Osteoblast (primary cell): ENCODE measurements around the gene TNP2. TPM values are rescaled to one million over a fixed set of nuclear protein-coding genes. Genes with fewer than 3 reads are reported as not detected.

Experiments used
- DNase-seq: peaks from one replicate; pipeline ENCODE4 v3.0.0; 2011; ENCODE audit warnings: low spot score, mixed read lengths; ENCODE audit not compliant: insufficient read length; ENCODE audit errors: missing footprints
- H2AFZ ChIP-seq: 2 replicates; pipeline ENCODE4 v1.6.0; 2011; ENCODE audit warnings: mild to moderate bottlenecking, low read length
- H3K27ac ChIP-seq: 2 replicates; pipeline ENCODE4 v1.5.1; 2011; ENCODE audit warnings: mild to moderate bottlenecking, low read depth, low read length, moderate library complexity
- H3K27me3 ChIP-seq: 2 replicates; pipeline ENCODE4 v1.6.0; 2012; ENCODE audit warnings: mild to moderate bottlenecking, control low read depth, inconsistent platforms, low read length, moderate library complexity; ENCODE audit not compliant: insufficient read depth
- H3K36me3 ChIP-seq: 2 replicates; pipeline ENCODE4 v1.5.1; 2011; ENCODE audit warnings: mild to moderate bottlenecking, low read length, control low read depth, moderate library complexity; ENCODE audit not compliant: insufficient read depth
- H3K4me1 ChIP-seq: 2 replicates; pipeline ENCODE4 v1.5.1; 2011; ENCODE audit warnings: mild to moderate bottlenecking, low read length, control low read depth, moderate library complexity; ENCODE audit not compliant: insufficient read depth
- H3K4me2 ChIP-seq: 2 replicates; pipeline ENCODE4 v1.6.0; 2011; ENCODE audit warnings: mild to moderate bottlenecking, low read length; ENCODE audit not compliant: insufficient read depth
- H3K4me3 ChIP-seq: fragments of 200-600 bp; sonication (generic); 3 replicates; pipeline ENCODE4 v1.5.1; 2012; ENCODE audit warnings: mild to moderate bottlenecking, low read length, inconsistent platforms; ENCODE audit not compliant: insufficient read depth
- H3K79me2 ChIP-seq: 2 replicates; pipeline ENCODE4 v1.6.0; 2012; ENCODE audit warnings: mild to moderate bottlenecking, low read length, control low read depth, inconsistent platforms; ENCODE audit not compliant: insufficient read depth
- H3K9me3 ChIP-seq: 2 replicates; pipeline ENCODE4 v1.5.1; 2011; ENCODE audit warnings: low read depth, low read length, control low read depth
- H4K20me1 ChIP-seq: 2 replicates; pipeline ENCODE4 v1.6.0; 2012; ENCODE audit warnings: mild to moderate bottlenecking, low read length, control low read depth; ENCODE audit not compliant: insufficient read depth
- total RNA-seq: library from RNA; depleted of rRNA; stranded (reverse); fragments of >200 nt; gene quantifications from 2 replicates; pipeline ENCODE4 v1.2.3, GENCODE V29; 2012
- TF ChIP-seq, protein P1 (sequence below): IDR thresholded peaks from 2 replicates; pipeline ENCODE4 v1.5.1; 2011; ENCODE audit warnings: mild to moderate bottlenecking, low read depth, low read length, moderate library complexity; ENCODE audit errors: extremely low read depth

TNP2 gene
- total RNA-seq, 1 donor: not detected

- Histone ChIP-seq H3K4me1 (no peaks in the 10 kb centered on the region), H4K20me1 (no peaks in the 10 kb centered on the region), H3K27ac (no peak within 1 kb of the TSS), H3K9me3 (no peaks in the 10 kb centered on the region), H3K79me2 (no peaks in the 10 kb centered on the region), H2AFZ (no peak within 1 kb of the TSS), H3K36me3 (no peaks in the 10 kb centered on the region), H3K27me3 (peaks cover 4% of the 10 kb centered on the region), H3K4me2 (no peak within 1 kb of the TSS), H3K4me3 (no peak within 1 kb of the TSS)
- DNase-seq: peak; percentile 30
- TF ChIP-seq, protein P1, sequence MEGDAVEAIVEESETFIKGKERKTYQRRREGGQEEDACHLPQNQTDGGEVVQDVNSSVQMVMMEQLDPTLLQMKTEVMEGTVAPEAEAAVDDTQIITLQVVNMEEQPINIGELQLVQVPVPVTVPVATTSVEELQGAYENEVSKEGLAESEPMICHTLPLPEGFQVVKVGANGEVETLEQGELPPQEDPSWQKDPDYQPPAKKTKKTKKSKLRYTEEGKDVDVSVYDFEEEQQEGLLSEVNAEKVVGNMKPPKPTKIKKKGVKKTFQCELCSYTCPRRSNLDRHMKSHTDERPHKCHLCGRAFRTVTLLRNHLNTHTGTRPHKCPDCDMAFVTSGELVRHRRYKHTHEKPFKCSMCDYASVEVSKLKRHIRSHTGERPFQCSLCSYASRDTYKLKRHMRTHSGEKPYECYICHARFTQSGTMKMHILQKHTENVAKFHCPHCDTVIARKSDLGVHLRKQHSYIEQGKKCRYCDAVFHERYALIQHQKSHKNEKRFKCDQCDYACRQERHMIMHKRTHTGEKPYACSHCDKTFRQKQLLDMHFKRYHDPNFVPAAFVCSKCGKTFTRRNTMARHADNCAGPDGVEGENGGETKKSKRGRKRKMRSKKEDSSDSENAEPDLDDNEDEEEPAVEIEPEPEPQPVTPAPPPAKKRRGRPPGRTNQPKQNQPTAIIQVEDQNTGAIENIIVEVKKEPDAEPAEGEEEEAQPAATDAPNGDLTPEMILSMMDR: no peak
Observed at GRCh38 chr16:11272921-11273720, 4.0 kb upstream of the TNP2 start, which contains the start of gene PRM3. Gene PRM3 (minus strand): TSS chr16:11273629. CDS start chr16:11273595, 34 bp downstream.

GRCh38 chr16:11272484-11272883 is 3.4 kb upstream of the TNP2 start:
- TF ChIP-seq, protein P1: no peak

DNA sequence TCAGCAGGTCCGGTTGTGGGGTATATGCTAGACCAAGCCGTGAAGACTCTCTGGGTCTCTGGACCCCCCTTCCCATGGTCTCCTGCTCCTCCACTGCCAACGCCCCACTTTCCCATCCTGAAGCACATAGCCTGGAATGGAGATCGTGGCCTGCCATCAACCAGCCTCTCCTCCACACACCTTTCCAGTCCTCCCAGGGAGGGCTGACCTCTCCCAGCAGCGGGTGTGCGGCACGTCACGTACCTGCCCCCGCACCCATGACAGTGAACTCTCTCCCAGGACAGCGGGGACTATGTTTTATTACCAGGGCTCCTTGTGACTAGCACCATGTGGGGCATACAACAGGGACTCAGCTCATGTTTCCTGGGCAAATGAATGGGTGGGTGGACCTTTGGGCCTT is 2.5 kb upstream of the TNP2 start:
- peak; percentile 66 for DNase-seq
- H4K20me1 ChIP-seq: no peaks in the 10 kb centered on the region
- H3K4me2 ChIP-seq: no peak overlapping the region
- peaks cover 4% of the 10 kb centered on the region for H3K27me3 ChIP-seq
- H3K36me3 ChIP-seq: no peaks in the 10 kb centered on the region
- TF ChIP-seq, protein P1: no peak
- no peak overlapping the region for H2AFZ ChIP-seq
- no peak overlapping the region for H3K4me3 ChIP-seq
- no peaks in the 10 kb centered on the region for H3K4me1 ChIP-seq
- H3K9me3 ChIP-seq: no peaks in the 10 kb centered on the region
- no peaks in the 10 kb centered on the region for H3K79me2 ChIP-seq
- H3K27ac ChIP-seq: no peak overlapping the region

More at GRCh38 chr16:11272484-11272883, 3.4 kb upstream of the TNP2 start:
- H3K4me2 ChIP-seq: no peak overlapping the region
- peaks cover 4% of the 10 kb centered on the region for H3K27me3 ChIP-seq
- no peaks in the 10 kb centered on the region for H3K4me1 ChIP-seq
- H3K27ac ChIP-seq: no peak overlapping the region
- no peaks in the 10 kb centered on the region for H4K20me1 ChIP-seq
- no peak overlapping the region for H2AFZ ChIP-seq
- DNase-seq: peak; percentile 10
- H3K4me3 ChIP-seq: no peak overlapping the region
- no peaks in the 10 kb centered on the region for H3K9me3 ChIP-seq
- H3K79me2 ChIP-seq: no peaks in the 10 kb centered on the region
- H3K36me3 ChIP-seq: no peaks in the 10 kb centered on the region

DNA sequence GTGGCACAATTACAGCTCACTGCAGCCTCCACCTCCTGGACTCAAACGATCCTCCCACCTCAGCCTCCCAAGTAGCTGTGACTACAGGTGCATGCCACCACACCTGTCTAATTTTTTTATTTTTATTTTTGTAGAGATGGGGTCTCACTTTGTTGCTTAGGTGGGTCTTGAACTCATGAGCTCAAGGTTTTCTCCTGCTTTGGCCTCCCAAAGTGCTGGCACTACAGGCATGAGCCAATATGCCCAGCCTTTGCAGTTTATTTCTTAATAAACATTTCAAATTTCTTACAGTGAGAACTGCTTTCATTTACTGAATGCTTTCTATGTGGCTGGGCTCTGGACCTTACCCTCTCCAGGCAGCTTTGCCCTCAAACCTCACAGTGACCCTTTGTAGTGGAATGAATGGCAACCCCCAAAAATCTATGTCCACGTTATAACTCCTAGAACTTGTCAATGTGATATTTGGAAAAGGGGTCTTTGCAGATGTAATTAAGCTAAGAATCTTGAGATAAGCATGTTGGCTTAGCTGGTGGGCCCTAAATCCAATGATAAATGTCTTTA is 1.6 kb upstream of the TNP2 start:
- Histone ChIP-seq H2AFZ (no peak overlapping the region), H3K27me3 (peaks cover 4% of the 10 kb centered on the region), H3K9me3 (no peaks in the 10 kb centered on the region), H3K4me1 (no peaks in the 10 kb centered on the region), H3K36me3 (no peaks in the 10 kb centered on the region), H4K20me1 (no peaks in the 10 kb centered on the region), H3K79me2 (no peaks in the 10 kb centered on the region), H3K27ac (no peak overlapping the region), H3K4me3 (no peak overlapping the region), H3K4me2 (no peak overlapping the region)
- TF ChIP-seq, protein P1: no peak
- peak; percentile 21 for DNase-seq
